ENCODE results near the gene ADCY10. TPM values are rescaled to one million over a fixed set of nuclear protein-coding genes. Genes with fewer than 3 reads are reported as not detected.

Gene ADCY10
- total RNA-seq, 2 experiments from 2014 or later: 0.15 TPM; not detected in 1

- Histone ChIP-seq H3K9me2 (ENCODE audit: insufficient read depth, low read length) (no peaks in the 10 kb centered on the region), H3K36me3 (ENCODE audit: insufficient read depth, low read length) (no peaks in the 10 kb centered on the region), H3K27ac (ENCODE audit: low read depth, low read length, poor library complexity, severe bottlenecking) (no peak overlapping the region), H3K4me3 (ENCODE audit: low read depth, low read length, poor library complexity, severe bottlenecking) (no peak overlapping the region), H3K4me1 (ENCODE audit: insufficient read depth, low read length, poor library complexity, severe bottlenecking) (no peaks in the 10 kb centered on the region), H3K9me3 (ENCODE audit: low read length) (no peaks in the 10 kb centered on the region), H3K4me2 (ENCODE audit: low read length) (no peak overlapping the region), H3K79me2 (ENCODE audit: insufficient read depth, low read depth, low read length) (no peaks in the 10 kb centered on the region), H4K20me1 (ENCODE audit: insufficient read depth, low read length) (no peaks in the 10 kb centered on the region), H2AFZ (ENCODE audit: low read length) (no peak overlapping the region)
- intact Hi-C loops (cut with micrococcal nuclease; ENCODE audit: unreplicated experiment): no loop called here
- no peak for DNase-seq (ENCODE audit: low spot score)
- CTCF ChIA-PET (ENCODE audit: unreplicated experiment): no interaction called here
- POLR2A ChIA-PET: no interaction called here
- TF ChIP-seq EZH2phosphoT487 (IDR thresholded peaks at IDR 0.05; ENCODE audit: borderline replicate concordance, low read depth, low read length) (no peak), CTCF (conservative IDR thresholded peaks at IDR 0.05; ENCODE audit: low read length) (no peak)
- no TSS peak for BruUV-seq (replicated peaks)
These were observed 76.6 kb downstream of the ADCY10 start for GRCh38 chr1:167837326-167837725.

DNA sequence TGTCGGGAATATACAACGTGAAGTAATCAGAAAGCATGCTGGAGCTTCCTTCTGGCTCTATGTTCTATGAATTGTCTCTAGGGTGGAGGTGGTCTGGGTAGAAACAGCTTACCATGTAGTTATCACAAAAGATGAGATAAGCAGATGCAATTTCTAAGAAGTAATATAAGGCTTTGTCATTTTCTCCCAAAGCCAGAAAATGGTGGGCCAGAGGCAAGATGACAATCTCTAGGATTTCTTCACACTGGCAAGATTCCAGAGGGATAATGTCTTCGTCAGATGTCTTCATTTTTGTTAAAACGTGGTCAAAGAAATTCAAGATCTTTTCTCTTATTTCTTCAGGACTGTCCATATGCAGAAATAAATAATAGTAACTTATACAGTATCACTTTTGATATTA lies 77.7 kb downstream of the ADCY10 start:
- no peak overlapping the region for H2AFZ ChIP-seq (ENCODE audit: low read length)
- no peaks in the 10 kb centered on the region for H3K9me3 ChIP-seq (ENCODE audit: low read length)
- H3K4me1 ChIP-seq (ENCODE audit: insufficient read depth, low read length, poor library complexity, severe bottlenecking): no peaks in the 10 kb centered on the region
- CTCF ChIA-PET (ENCODE audit: unreplicated experiment): no interaction called here
- no peak for DNase-seq (ENCODE audit: low spot score)
- H3K79me2 ChIP-seq (ENCODE audit: insufficient read depth, low read depth, low read length): no peaks in the 10 kb centered on the region
- H3K4me3 ChIP-seq (ENCODE audit: low read depth, low read length, poor library complexity, severe bottlenecking): no peak overlapping the region
- POLR2A ChIA-PET: interaction anchor here (1.1 kb wide), 1 partner anchor 25 kb away, joined by 3 read pairs; no protein-coding TSS in a partner anchor
- no peak for TF ChIP-seq CTCF (conservative IDR thresholded peaks at IDR 0.05; ENCODE audit: low read length)
- TF ChIP-seq EZH2phosphoT487 (IDR thresholded peaks at IDR 0.05; ENCODE audit: borderline replicate concordance, low read depth, low read length): no peak
- H3K9me2 ChIP-seq (ENCODE audit: insufficient read depth, low read length): no peaks in the 10 kb centered on the region
- no TSS peak for BruUV-seq (replicated peaks)
- intact Hi-C loops (cut with micrococcal nuclease; ENCODE audit: unreplicated experiment): no loop called here
- no peaks in the 10 kb centered on the region for H3K36me3 ChIP-seq (ENCODE audit: insufficient read depth, low read length)
- H4K20me1 ChIP-seq (ENCODE audit: insufficient read depth, low read length): no peaks in the 10 kb centered on the region
- no peak overlapping the region for H3K27ac ChIP-seq (ENCODE audit: low read depth, low read length, poor library complexity, severe bottlenecking)
- H3K4me2 ChIP-seq (ENCODE audit: low read length): no peak overlapping the region

DNA sequence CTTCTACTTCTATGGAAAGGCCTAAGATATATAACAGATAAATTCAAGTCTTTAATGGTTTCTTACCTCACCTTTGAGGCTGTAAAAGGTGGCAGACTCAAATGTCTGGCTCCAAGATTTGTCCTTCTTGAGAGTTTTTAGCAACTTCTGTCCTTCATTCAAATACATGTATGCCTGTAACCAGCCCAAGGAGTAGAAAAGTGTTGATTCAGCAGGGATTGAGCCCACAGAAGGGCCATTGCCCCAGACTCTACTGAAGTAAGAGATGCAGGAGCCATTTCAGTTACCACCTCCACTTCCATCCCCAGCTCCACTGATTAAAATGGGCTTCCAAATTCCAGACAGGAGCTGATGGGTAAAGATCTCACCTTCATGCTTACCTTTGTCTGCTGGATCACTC lies 80.0 kb downstream of the ADCY10 start:
- CTCF ChIA-PET (ENCODE audit: unreplicated experiment): no interaction called here
- Histone ChIP-seq H3K4me1 (ENCODE audit: insufficient read depth, low read length, poor library complexity, severe bottlenecking) (no peaks in the 10 kb centered on the region), H3K4me2 (ENCODE audit: low read length) (no peak overlapping the region), H2AFZ (ENCODE audit: low read length) (no peak overlapping the region), H4K20me1 (ENCODE audit: insufficient read depth, low read length) (no peaks in the 10 kb centered on the region), H3K36me3 (ENCODE audit: insufficient read depth, low read length) (no peaks in the 10 kb centered on the region), H3K4me3 (ENCODE audit: low read depth, low read length, poor library complexity, severe bottlenecking) (no peak overlapping the region), H3K9me3 (ENCODE audit: low read length) (no peaks in the 10 kb centered on the region), H3K27ac (ENCODE audit: low read depth, low read length, poor library complexity, severe bottlenecking) (no peak overlapping the region), H3K79me2 (ENCODE audit: insufficient read depth, low read depth, low read length) (no peaks in the 10 kb centered on the region), H3K9me2 (ENCODE audit: insufficient read depth, low read length) (no peaks in the 10 kb centered on the region)
- no peak for DNase-seq (ENCODE audit: low spot score)
- TF ChIP-seq CTCF (conservative IDR thresholded peaks at IDR 0.05; ENCODE audit: low read length): no peak
- TF ChIP-seq EZH2phosphoT487 (IDR thresholded peaks at IDR 0.05; ENCODE audit: borderline replicate concordance, low read depth, low read length): no peak
- intact Hi-C loops (cut with micrococcal nuclease; ENCODE audit: unreplicated experiment): no loop called here
- POLR2A ChIA-PET: interaction anchor here (0.6 kb wide), 1 partner anchor 36 kb away, joined by 4 read pairs; no protein-coding TSS in a partner anchor
- BruUV-seq (replicated peaks): no TSS peak
